SK-N-SH treated with all-trans-retinoic acid at 6 μM for 48 hours (cell line): ENCODE measurements around the gene NR2C2AP.

ENCODE experiments used
- ATAC-seq: fragments of 200-7000 bp; cut with Tn5 transposase; 3 replicates; pipeline ENCODE4 v1.9.1; 2020; ENCODE audit warnings: mild to moderate bottlenecking, moderate library complexity
- ARNTL ChIP-seq: fragments of 450-650 bp; formaldehyde crosslinking; IDR thresholded peaks from 2 replicates; pipeline ENCODE4 v1.5.0; 2020; ENCODE audit warnings: low read depth, mild to moderate bottlenecking, moderate library complexity, borderline replicate concordance
- BACH2 ChIP-seq: fragments of 250-450 bp; sonication (Bioruptor Pico); IDR thresholded peaks from 2 replicates; pipeline ENCODE4 v1.9.0; 2021; ENCODE audit warnings: mild to moderate bottlenecking, borderline replicate concordance
- CSDC2 ChIP-seq: fragments of 250-450 bp; sonication (Bioruptor Pico); IDR thresholded peaks from 2 replicates; pipeline ENCODE4 v1.5.0; 2020; ENCODE audit warnings: mild to moderate bottlenecking, moderate library complexity
- ESRRG ChIP-seq: fragments of 250-450 bp; sonication (Bioruptor Pico); IDR thresholded peaks from 2 replicates; pipeline ENCODE4 v1.6.1; 2021; ENCODE audit warnings: mild to moderate bottlenecking
- GLIS3 ChIP-seq: fragments of 250-450 bp; sonication (Bioruptor Pico); IDR thresholded peaks from 2 replicates; pipeline ENCODE4 v1.5.0; 2020; ENCODE audit warnings: mild to moderate bottlenecking, moderate library complexity
- ISL1 ChIP-seq: fragments of 250-450 bp; sonication (Bioruptor Pico); IDR thresholded peaks from 2 replicates; pipeline ENCODE4 v2.1.2; 2022; ENCODE audit warnings: mild to moderate bottlenecking, moderate library complexity
- OSR1 ChIP-seq: fragments of 250-450 bp; sonication (Bioruptor Pico); IDR thresholded peaks from 2 replicates; pipeline ENCODE4 v1.8.0; 2022; ENCODE audit warnings: moderate library complexity, mild to moderate bottlenecking, inconsistent platforms
- RARB ChIP-seq: fragments of 250-450 bp; sonication (Bioruptor Pico); IDR thresholded peaks from 2 replicates; pipeline ENCODE4 v1.8.0; 2021; ENCODE audit warnings: mild to moderate bottlenecking, moderate library complexity
- TCF4 ChIP-seq: fragments of 250-450 bp; sonication (Bioruptor Pico); IDR thresholded peaks from 2 replicates; pipeline ENCODE4 v1.8.0; 2021; ENCODE audit warnings: mild to moderate bottlenecking, moderate library complexity, borderline replicate concordance
- TOX ChIP-seq: fragments of 250-450 bp; sonication (Bioruptor Pico); IDR thresholded peaks from 2 replicates; pipeline ENCODE4 v1.8.0; 2021; ENCODE audit warnings: mild to moderate bottlenecking, moderate library complexity, borderline replicate concordance
- ZC3H10 ChIP-seq: fragments of 250-450 bp; sonication (Bioruptor Pico); IDR thresholded peaks from 2 replicates; pipeline ENCODE4 v1.5.1; 2021; ENCODE audit warnings: mild to moderate bottlenecking, moderate library complexity
- ZFP30 ChIP-seq: fragments of 450-650 bp; formaldehyde crosslinking; IDR thresholded peaks from 2 replicates; pipeline ENCODE4 v1.5.0; 2022; ENCODE audit warnings: mild to moderate bottlenecking, moderate library complexity
- ZNF565 ChIP-seq: fragments of 450-650 bp; formaldehyde crosslinking; conservative IDR thresholded peaks from 2 replicates; pipeline ENCODE4 v1.5.0; 2020; ENCODE audit warnings: low read depth, mild to moderate bottlenecking, moderate library complexity
- ZNF70 ChIP-seq: fragments of 450-650 bp; formaldehyde crosslinking; IDR thresholded peaks from 2 replicates; pipeline ENCODE4 v1.5.0; 2020; ENCODE audit warnings: mild to moderate bottlenecking, moderate library complexity
- ZNF8 ChIP-seq: fragments of 450-650 bp; formaldehyde crosslinking; IDR thresholded peaks from 2 replicates; pipeline ENCODE4 v1.5.0; 2020; ENCODE audit warnings: mild to moderate bottlenecking, moderate library complexity
- TF ChIP-seq, protein P1 (sequence below): fragments of 250-450 bp; sonication (Bioruptor Pico); IDR thresholded peaks from 2 replicates; pipeline ENCODE4 v1.5.1; 2021; ENCODE audit warnings: mild to moderate bottlenecking, moderate library complexity
- TF ChIP-seq, protein P2 (sequence below): fragments of 250-450 bp; sonication (Bioruptor Pico); IDR thresholded peaks from 2 replicates; pipeline ENCODE4 v1.8.0; 2021; ENCODE audit warnings: low read depth, mild to moderate bottlenecking, moderate library complexity, borderline replicate concordance
- TF ChIP-seq, protein P3 (sequence below): fragments of 250-450 bp; sonication (Bioruptor Pico); IDR thresholded peaks from 2 replicates; pipeline ENCODE4 v1.5.1; 2020; ENCODE audit warnings: low read depth, mild to moderate bottlenecking, moderate library complexity
- TF ChIP-seq, protein P4 (sequence below): fragments of 250-450 bp; sonication (Bioruptor Pico); IDR thresholded peaks from 2 replicates; pipeline ENCODE4 v1.8.0; 2020; ENCODE audit warnings: mild to moderate bottlenecking, moderate library complexity, borderline replicate concordance

The NR2C2AP gene, protein sequence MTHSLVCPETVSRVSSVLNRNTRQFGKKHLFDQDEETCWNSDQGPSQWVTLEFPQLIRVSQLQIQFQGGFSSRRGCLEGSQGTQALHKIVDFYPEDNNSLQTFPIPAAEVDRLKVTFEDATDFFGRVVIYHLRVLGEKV

DNA sequence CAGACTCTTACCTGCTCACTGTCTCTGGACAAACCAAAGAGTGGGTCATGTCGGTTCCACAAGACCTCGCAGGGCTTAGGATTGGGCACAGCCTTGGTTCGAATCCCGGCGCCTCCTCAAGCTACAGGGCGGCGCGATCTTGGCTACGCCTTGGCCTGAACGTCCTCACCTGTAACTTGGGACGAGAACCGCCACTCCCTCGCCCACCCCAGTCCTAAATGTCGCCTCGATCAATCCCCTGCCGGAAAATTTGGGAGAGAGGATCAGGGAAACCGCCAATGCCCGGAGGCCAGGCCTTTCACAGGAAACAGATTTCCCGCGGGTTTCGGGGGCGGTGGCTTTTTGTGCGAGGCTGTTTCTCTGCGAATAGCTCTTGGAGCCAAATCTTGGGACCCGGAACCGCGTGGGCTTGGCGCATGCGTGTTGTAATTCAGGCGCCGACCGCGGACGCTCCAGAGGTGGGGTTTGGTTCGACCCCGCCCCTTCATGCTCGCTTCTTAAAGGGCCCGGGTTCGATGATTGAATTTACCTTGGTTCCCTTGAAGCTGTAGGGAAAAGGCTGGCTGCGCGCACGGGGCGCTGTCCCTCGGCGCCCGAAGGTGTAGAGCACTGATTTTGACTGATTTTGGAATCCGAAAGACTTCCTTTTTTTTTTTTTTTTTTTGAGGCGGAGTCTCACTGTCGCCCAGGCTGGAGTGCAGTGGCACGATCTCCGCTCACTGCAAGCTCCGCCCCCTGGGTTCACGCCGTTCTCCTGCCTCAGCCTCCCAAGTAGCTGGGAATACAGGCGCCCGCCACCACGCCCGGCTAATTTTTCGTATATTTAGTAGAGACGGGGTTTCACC, at the start of gene NR2C2AP:
NR2C2AP (minus strand) TSS at position 403 of the 845 bp plus-strand sequence; CDS start at position 49, 354 bp downstream.
- peak; percentile 90 for ATAC-seq
- TF ChIP-seq, protein P1, sequence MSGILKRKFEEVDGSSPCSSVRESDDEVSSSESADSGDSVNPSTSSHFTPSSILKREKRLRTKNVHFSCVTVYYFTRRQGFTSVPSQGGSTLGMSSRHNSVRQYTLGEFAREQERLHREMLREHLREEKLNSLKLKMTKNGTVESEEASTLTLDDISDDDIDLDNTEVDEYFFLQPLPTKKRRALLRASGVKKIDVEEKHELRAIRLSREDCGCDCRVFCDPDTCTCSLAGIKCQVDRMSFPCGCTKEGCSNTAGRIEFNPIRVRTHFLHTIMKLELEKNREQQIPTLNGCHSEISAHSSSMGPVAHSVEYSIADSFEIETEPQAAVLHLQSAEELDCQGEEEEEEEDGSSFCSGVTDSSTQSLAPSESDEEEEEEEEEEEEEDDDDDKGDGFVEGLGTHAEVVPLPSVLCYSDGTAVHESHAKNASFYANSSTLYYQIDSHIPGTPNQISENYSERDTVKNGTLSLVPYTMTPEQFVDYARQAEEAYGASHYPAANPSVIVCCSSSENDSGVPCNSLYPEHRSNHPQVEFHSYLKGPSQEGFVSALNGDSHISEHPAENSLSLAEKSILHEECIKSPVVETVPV (CRISPR knock-in tag), result no peak
- TF ChIP-seq TOX (no peak), ARNTL (CRISPR knock-in tag) (no peak), ZNF70 (CRISPR knock-in tag) (no peak), ZC3H10 (CRISPR knock-in tag) (no peak), CSDC2 (CRISPR knock-in tag) (no peak), TCF4 (CRISPR knock-in tag) (no peak), GLIS3 (CRISPR knock-in tag) (no peak), RARB (CRISPR knock-in tag) (no peak), ZFP30 (CRISPR knock-in tag) (no peak), BACH2 (CRISPR knock-in tag) (no peak), ISL1 (CRISPR knock-in tag) (no peak), ESRRG (CRISPR knock-in tag) (no peak), OSR1 (CRISPR knock-in tag) (no peak), ZNF8 (CRISPR knock-in tag) (no peak)
- TF ChIP-seq, protein P2, sequence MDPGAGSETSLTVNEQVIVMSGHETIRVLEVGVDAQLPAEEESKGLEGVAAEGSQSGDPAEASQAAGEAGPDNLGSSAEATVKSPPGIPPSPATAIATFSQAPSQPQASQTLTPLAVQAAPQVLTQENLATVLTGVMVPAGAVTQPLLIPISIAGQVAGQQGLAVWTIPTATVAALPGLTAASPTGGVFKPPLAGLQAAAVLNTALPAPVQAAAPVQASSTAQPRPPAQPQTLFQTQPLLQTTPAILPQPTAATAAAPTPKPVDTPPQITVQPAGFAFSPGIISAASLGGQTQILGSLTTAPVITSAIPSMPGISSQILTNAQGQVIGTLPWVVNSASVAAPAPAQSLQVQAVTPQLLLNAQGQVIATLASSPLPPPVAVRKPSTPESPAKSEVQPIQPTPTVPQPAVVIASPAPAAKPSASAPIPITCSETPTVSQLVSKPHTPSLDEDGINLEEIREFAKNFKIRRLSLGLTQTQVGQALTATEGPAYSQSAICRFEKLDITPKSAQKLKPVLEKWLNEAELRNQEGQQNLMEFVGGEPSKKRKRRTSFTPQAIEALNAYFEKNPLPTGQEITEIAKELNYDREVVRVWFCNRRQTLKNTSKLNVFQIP (CRISPR knock-in tag), result no peak
- TF ChIP-seq, protein P3, sequence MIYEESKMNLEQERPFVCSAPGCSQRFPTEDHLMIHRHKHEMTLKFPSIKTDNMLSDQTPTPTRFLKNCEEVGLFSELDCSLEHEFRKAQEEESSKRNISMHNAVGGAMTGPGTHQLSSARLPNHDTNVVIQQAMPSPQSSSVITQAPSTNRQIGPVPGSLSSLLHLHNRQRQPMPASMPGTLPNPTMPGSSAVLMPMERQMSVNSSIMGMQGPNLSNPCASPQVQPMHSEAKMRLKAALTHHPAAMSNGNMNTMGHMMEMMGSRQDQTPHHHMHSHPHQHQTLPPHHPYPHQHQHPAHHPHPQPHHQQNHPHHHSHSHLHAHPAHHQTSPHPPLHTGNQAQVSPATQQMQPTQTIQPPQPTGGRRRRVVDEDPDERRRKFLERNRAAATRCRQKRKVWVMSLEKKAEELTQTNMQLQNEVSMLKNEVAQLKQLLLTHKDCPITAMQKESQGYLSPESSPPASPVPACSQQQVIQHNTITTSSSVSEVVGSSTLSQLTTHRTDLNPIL, result no peak
- TF ChIP-seq, protein P4, sequence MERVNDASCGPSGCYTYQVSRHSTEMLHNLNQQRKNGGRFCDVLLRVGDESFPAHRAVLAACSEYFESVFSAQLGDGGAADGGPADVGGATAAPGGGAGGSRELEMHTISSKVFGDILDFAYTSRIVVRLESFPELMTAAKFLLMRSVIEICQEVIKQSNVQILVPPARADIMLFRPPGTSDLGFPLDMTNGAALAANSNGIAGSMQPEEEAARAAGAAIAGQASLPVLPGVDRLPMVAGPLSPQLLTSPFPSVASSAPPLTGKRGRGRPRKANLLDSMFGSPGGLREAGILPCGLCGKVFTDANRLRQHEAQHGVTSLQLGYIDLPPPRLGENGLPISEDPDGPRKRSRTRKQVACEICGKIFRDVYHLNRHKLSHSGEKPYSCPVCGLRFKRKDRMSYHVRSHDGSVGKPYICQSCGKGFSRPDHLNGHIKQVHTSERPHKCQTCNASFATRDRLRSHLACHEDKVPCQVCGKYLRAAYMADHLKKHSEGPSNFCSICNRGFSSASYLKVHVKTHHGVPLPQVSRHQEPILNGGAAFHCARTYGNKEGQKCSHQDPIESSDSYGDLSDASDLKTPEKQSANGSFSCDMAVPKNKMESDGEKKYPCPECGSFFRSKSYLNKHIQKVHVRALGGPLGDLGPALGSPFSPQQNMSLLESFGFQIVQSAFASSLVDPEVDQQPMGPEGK (CRISPR knock-in tag), result no peak

DNA sequence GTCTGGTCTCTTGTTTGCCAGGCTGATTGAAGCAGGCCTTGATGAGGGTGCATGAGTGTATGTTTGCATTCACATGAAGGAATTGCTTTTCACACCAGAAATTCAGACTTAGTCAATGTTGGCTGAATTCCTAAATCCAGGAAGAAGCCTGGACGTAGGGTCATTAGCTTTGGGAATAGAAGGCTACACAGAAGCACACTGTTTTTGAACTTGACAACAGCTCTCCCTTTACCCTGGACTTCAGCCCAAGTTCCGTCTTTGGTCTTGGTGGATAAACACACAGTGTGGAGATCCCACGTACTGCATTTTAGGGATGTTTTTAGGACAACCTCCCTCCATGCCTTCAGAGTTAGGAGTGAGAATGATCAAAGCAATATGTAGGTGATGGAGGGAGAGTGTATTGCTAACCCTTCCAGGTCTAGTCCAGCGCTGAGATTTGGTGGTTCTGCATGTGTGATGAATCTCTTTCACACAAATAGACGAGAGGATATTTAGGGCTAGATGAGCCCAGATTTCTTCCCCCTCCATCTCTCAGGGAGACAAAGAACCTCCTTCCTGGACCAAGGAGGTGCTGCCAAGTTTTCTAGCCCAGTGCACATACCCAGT, 47.1 kb upstream of the NR2C2AP start:
- TF ChIP-seq ZC3H10 (CRISPR knock-in tag) (no peak), TOX (no peak), ZFP30 (CRISPR knock-in tag) (no peak), ZNF565 (CRISPR knock-in tag) (no peak), ISL1 (CRISPR knock-in tag) (no peak), OSR1 (CRISPR knock-in tag) (no peak), ZNF70 (CRISPR knock-in tag) (no peak), RARB (CRISPR knock-in tag) (no peak), ESRRG (CRISPR knock-in tag) (no peak), BACH2 (CRISPR knock-in tag) (no peak), ZNF8 (CRISPR knock-in tag) (no peak), ARNTL (CRISPR knock-in tag) (no peak)
- TF ChIP-seq, protein P2 (CRISPR knock-in tag), result no peak
- TF ChIP-seq, protein P3, result no peak
- no peak for ATAC-seq
